ENCODE results near the gene LRMDA.

Gene LRMDA

DNA sequence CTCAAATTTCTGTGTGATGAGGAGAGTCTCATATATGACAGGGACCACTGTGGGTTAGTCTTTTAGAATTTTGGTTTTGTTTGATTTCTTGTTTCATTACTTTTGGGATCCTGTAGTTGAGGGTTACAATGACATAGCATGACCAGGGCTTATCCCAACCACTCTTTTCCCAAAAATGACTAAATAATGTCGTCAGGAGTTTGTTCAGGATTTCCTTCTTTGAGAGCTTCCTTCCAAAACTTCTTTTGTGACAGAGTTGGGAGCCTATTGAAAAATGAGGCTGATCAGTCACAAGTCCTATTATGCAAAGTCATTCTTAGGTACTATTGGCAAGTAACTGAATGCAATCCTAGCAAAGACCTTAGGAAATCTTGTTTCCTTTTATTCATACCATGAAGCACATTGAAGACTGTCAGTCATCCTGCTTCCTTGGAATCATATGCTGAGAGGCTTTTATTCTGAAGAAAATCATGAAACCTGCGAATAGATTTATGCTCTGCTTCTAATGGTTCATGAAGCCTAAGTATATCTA lies 498.3 kb downstream of the LRMDA start:
- CTCF ChIA-PET, result no interaction called here
- TF ChIP-seq, protein P1, sequence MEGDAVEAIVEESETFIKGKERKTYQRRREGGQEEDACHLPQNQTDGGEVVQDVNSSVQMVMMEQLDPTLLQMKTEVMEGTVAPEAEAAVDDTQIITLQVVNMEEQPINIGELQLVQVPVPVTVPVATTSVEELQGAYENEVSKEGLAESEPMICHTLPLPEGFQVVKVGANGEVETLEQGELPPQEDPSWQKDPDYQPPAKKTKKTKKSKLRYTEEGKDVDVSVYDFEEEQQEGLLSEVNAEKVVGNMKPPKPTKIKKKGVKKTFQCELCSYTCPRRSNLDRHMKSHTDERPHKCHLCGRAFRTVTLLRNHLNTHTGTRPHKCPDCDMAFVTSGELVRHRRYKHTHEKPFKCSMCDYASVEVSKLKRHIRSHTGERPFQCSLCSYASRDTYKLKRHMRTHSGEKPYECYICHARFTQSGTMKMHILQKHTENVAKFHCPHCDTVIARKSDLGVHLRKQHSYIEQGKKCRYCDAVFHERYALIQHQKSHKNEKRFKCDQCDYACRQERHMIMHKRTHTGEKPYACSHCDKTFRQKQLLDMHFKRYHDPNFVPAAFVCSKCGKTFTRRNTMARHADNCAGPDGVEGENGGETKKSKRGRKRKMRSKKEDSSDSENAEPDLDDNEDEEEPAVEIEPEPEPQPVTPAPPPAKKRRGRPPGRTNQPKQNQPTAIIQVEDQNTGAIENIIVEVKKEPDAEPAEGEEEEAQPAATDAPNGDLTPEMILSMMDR (IDR thresholded peaks at IDR 0.05; ENCODE audit: control extremely low read depth, extremely low read depth, low read depth, missing control alignments), result no peak
- POLR2A ChIA-PET, result no interaction called here
- DNase-seq (ENCODE audit: extremely low spot score), result no peak

DNA sequence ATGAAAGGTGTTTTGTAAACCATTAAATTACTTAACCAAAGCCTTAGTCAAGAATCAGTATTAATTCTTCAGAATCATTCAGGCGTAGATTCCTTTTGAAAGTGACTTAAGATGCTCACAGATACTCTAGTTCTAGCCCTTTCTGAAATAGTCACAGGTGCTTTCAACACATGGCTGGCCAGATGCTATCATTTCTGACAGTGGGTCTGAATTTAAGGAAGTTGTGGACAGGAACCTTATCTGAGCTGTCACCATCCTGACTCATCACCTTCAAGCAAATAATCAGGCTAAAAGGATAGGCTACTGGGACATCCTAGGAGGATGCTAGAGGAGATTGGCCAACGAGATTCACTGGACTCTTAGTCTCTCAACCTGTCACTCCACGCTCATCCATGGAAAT lies 501.5 kb downstream of the LRMDA start:
- TF ChIP-seq, protein P1 (IDR thresholded peaks at IDR 0.05; ENCODE audit: control extremely low read depth, extremely low read depth, low read depth, missing control alignments), result no peak
- POLR2A ChIA-PET, result no interaction called here
- DNase-seq (ENCODE audit: extremely low spot score), result no peak
- CTCF ChIA-PET, result interaction anchor here (1.6 kb wide), 1 partner anchor 13 kb away, joined by 6 read pairs; no protein-coding TSS in a partner anchor

DNA sequence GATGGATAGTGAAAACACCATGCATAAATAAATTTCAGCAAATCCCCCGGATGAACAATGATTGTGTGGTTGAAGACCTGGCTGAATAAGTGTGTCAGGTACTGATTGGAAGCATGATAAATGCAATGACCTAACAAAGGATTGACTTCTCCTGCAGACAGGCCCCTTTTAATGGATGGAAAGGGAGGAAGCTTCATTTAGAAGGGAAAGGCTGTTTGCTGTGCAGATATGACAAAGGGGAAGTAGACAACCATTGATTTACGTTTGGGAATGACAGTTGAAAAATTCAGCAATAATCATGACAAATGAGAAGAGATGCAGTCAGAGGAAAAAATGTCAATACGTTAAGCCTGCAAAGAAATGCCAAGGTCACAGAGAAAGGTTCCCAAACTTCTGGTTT lies 503.8 kb downstream of the LRMDA start:
- TF ChIP-seq, protein P1 (IDR thresholded peaks at IDR 0.05; ENCODE audit: control extremely low read depth, extremely low read depth, low read depth, missing control alignments), result no peak
- ChIA-PET CTCF (interaction anchor here (1.1 to 1.2 kb wide), 2 partner anchors 8 to 33 kb away, joined by 3 to 4 read pairs; no protein-coding TSS in a partner anchor), POLR2A (no interaction called here)
- no peak for DNase-seq (ENCODE audit: extremely low spot score)

DNA sequence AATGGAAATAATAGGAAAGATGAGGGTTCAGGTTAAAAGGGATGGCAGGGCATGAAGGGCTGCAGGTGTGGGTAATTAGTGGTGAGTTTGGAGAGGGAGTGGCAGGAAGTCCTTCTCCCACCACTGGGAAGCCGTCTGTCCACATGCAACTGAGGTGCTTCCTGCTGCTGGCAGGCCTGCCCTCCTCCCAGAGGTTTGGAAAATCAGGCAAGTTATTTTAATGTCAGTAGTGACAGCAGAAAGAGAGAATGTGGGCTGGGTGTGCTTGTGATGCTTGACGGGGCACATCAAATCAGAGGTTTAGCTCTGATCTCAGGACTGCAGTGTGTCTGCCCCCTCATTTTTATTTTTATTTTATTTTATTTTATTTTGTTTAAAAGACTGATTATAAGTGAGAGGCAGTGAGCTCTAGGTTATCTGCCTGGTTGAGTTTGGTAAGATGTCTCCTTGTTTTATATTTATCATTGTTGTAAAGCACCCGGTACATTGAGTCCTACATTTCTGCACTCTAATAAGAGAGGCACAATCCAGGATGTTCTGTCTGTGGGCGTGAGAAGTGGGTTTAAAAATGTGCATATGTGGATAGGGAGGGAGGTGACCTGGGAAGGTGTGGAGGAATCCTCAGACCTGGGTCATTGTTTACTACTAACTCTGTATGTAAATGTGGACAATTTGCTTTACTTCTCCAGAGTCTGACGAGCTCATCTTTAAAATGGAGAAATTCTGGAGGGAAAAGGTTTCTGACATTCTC lies 504.4 kb downstream of the LRMDA start:
- CTCF ChIA-PET, result interaction anchor here (1.1 to 1.2 kb wide), 2 partner anchors 8 to 33 kb away, joined by 3 to 4 read pairs; no protein-coding TSS in a partner anchor
- TF ChIP-seq, protein P1 (IDR thresholded peaks at IDR 0.05; ENCODE audit: control extremely low read depth, extremely low read depth, low read depth, missing control alignments), result no peak
- no peak for DNase-seq (ENCODE audit: extremely low spot score)
- POLR2A ChIA-PET, result no interaction called here

DNA sequence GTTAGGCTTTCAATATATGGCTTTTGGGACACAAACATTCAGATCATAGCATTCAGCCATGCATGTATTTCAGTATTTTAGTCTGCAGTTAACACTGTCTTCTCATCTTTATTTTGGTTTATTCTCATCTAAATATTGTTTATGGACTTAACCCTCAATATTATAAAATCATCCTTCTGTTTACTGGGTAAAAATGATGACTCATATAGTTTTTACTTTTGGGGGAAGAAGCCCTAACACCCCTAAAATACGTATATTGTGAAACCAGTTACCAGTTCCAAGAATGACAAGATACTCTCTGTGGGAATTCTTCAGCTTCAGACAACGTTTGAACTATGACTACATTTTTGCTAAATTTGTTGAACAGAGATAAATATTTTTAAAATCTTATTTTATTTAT lies 505.4 kb downstream of the LRMDA start:
- TF ChIP-seq, protein P1 (IDR thresholded peaks at IDR 0.05; ENCODE audit: control extremely low read depth, extremely low read depth, low read depth, missing control alignments), result no peak
- ChIA-PET CTCF (interaction anchor here (2.0 kb wide), 1 partner anchor 11 kb away, joined by 6 read pairs; no protein-coding TSS in a partner anchor), POLR2A (no interaction called here)
- DNase-seq (ENCODE audit: extremely low spot score), result no peak

DNA sequence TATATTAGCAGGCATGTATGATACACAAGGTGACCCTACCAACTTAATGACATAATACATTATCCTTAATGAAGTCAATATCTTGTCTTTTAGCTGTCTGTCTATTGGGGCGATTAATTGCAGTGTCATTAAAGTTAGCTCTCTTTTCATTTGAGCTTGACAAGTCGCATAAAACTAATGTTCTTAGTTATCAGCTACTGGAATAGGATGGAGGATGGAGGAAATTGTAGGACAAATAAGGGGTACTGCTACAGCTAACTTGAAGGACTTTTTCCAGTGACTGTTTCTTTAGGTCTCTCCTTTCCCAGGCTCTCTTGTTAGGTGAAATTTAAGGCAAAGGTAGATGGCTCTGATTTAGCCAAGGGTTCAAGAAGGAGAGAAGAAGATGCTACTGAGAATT lies 506.4 kb downstream of the LRMDA start:
- ChIA-PET POLR2A (no interaction called here), CTCF (interaction anchor here (1.2 to 2.0 kb wide), 2 partner anchors 11 to 12 kb away, joined by 4 to 6 read pairs; no protein-coding TSS in a partner anchor)
- no peak for DNase-seq (ENCODE audit: extremely low spot score)
- TF ChIP-seq, protein P1 (IDR thresholded peaks at IDR 0.05; ENCODE audit: control extremely low read depth, extremely low read depth, low read depth, missing control alignments), result no peak

Measured in GM10248 (cell line).